HUES48 (cell line): ENCODE results near the gene DKK3.

Source experiments
- H3K27ac ChIP-seq: one replicate; pipeline ENCODE4 v1.7.0; 2013; ENCODE audit warnings: low read depth, low read length, inconsistent platforms
- H3K27me3 ChIP-seq: 2 replicates; pipeline ENCODE4 v1.6.1; 2013; ENCODE audit warnings: mild to moderate bottlenecking, low read length; ENCODE audit not compliant: control insufficient read depth, insufficient read depth
- H3K36me3 ChIP-seq: 2 replicates; pipeline ENCODE4 v1.6.1; 2013; ENCODE audit warnings: low read length; ENCODE audit not compliant: control insufficient read depth, insufficient read depth
- H3K4me1 ChIP-seq: 2 replicates; pipeline ENCODE4 v1.6.1; 2013; ENCODE audit warnings: mild to moderate bottlenecking, low read length; ENCODE audit not compliant: control insufficient read depth, insufficient read depth
- H3K4me3 ChIP-seq: 2 replicates; pipeline ENCODE4 v1.5.1; 2013; ENCODE audit warnings: mild to moderate bottlenecking, low read depth, low read length
- H3K9ac ChIP-seq: 2 replicates; pipeline ENCODE4 v1.6.1; 2013; ENCODE audit warnings: mild to moderate bottlenecking, low read depth, low read length, moderate library complexity
- H3K9me3 ChIP-seq: 2 replicates; pipeline ENCODE4 v1.6.1; 2013; ENCODE audit warnings: low read length; ENCODE audit not compliant: control insufficient read depth, insufficient read depth

Gene DKK3

DNA sequence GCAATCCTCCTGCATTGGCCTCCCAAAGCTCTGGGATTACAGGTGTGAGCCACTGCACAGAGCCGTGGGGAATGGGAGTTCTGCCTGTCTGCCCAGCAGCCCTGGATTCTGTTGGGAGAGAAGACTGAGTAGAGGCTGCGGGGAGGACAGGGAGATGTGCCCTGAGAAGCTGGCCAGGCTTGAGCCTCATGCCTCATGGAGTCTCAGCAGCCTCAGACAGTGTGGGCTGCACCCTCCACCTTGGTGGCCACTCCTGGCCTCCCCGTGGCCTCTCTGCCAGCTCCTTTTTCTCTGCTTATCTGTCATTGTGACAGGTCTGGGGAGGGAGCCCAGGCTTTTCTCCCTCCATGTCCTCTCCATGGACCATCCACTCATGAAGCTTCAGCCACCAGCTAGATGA lies 43.2 kb downstream of the DKK3 start:
- H3K9ac ChIP-seq = no peak overlapping the region
- H3K4me3 ChIP-seq = no peak overlapping the region
- peaks cover 5% of the 10 kb centered on the region; the same call in 1 of the 2 replicates for H3K4me1 ChIP-seq
- H3K27me3 ChIP-seq = no peaks in the 10 kb centered on the region
- no peak overlapping the region for H3K27ac ChIP-seq
- H3K9me3 ChIP-seq = no peaks in the 10 kb centered on the region
- peaks cover 6% of the 10 kb centered on the region; the same call in 1 of the 2 replicates for H3K36me3 ChIP-seq

DNA sequence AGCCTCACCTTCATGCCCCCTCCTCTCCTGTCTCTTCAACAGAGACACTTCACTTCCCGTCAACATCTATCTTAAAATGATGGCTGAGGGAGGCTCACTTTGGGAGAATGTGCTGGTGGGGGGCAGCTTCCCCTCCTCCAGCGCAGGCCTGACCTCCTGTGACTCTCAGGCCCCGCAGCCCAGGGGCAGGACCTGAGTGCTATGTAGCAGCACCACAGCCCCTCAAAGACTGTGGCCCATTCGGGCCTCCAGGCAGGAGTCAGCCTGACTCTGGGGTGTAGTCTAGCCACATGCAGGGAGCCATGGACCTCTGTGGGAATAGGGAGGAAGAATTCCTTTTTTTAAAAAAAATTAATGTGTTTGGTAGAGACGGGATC lies 43.7 kb downstream of the DKK3 start:
- H3K9me3 ChIP-seq = no peaks in the 10 kb centered on the region
- peaks cover 6% of the 10 kb centered on the region; the same call in 1 of the 2 replicates for H3K36me3 ChIP-seq
- H3K9ac ChIP-seq = no peak overlapping the region
- H3K4me1 ChIP-seq = peaks cover 5% of the 10 kb centered on the region; the same call in 1 of the 2 replicates
- no peak overlapping the region for H3K4me3 ChIP-seq
- no peaks in the 10 kb centered on the region for H3K27me3 ChIP-seq
- no peak overlapping the region for H3K27ac ChIP-seq

- no peaks in the 10 kb centered on the region for H3K9me3 ChIP-seq
- no peak overlapping the region for H3K9ac ChIP-seq
- no peak overlapping the region for H3K27ac ChIP-seq
- no peak overlapping the region for H3K4me3 ChIP-seq
- H3K4me1 ChIP-seq = peaks cover 5% of the 10 kb centered on the region; the same call in 1 of the 2 replicates
- peaks cover 6% of the 10 kb centered on the region; the same call in 1 of the 2 replicates for H3K36me3 ChIP-seq
- no peaks in the 10 kb centered on the region for H3K27me3 ChIP-seq
These were observed 44.3 kb downstream of the DKK3 start for GRCh38 chr11:11963842-11964773.

GRCh38 chr11:11963067-11963466 lies 45.4 kb downstream of the DKK3 start:
- no peaks in the 10 kb centered on the region for H3K9me3 ChIP-seq

DNA sequence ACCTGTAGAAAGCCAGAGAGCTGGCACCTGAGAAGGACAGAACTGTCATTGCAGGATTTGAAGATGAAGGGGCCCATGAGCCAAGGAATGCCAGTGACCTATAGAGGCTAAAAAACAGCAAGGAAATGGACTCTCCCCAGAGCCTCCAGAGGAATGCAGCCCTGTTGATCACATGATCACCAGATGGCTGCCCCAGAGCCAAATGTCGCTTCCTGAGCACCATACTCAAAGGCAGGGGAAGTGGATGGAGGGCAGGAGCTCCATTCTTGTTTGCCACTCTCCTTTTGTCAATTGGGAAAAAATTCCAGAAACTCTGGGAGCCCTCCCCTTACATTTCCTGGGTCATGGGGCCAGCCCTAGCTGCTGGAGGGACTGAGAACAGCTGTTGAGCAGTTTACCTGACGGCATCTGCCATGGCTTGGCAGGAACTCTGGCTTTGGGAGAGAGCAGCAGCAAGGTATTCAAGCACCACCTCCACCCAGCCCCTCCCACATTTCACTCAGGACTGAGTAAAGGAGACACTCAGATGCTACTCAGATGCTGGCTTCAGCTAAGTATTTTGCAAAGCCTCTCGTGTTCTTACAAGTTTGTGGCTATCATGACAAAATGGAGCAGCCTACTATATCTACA lies 46.9 kb downstream of the DKK3 start:
- Histone ChIP-seq H3K36me3 (peaks cover 15% of the 10 kb centered on the region), H3K4me1 (peaks cover 5% of the 10 kb centered on the region; the same call in 1 of the 2 replicates), H3K4me3 (no peak overlapping the region), H3K9ac (no peak overlapping the region), H3K27me3 (no peaks in the 10 kb centered on the region), H3K9me3 (no peaks in the 10 kb centered on the region), H3K27ac (no peak overlapping the region)

More at GRCh38 chr11:11963067-11963466, 45.4 kb downstream of the DKK3 start:
- no peak overlapping the region for H3K4me3 ChIP-seq
- H3K27me3 ChIP-seq = no peaks in the 10 kb centered on the region
- H3K27ac ChIP-seq = no peak overlapping the region
- peaks cover 5% of the 10 kb centered on the region; the same call in 1 of the 2 replicates for H3K4me1 ChIP-seq
- peaks cover 6% of the 10 kb centered on the region; the same call in 1 of the 2 replicates for H3K36me3 ChIP-seq
- no peak overlapping the region for H3K9ac ChIP-seq

DNA sequence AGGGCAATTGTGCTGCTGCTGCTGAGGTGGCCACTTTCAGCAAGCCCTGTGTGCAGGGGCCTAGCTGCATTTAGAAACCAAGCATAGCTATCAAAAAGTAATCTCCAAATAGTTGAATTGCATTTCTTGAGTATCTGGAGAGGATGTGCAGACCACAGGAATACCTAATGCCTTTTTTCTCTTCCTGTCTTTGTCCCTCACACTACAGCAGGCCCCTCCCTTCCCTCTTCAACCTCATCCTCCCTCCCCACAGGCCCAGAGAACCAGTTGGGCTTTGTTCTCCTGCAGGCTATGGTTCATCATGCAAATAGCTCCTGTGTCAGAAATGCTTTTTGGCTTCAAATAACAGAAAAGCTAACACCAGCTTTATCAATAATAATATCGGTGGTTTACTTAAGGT lies 47.7 kb downstream of the DKK3 start:
- no peaks in the 10 kb centered on the region for H3K9me3 ChIP-seq
- H3K4me3 ChIP-seq = no peak overlapping the region
- no peak overlapping the region for H3K27ac ChIP-seq
- H3K27me3 ChIP-seq = no peaks in the 10 kb centered on the region
- H3K36me3 ChIP-seq = peaks cover 23% of the 10 kb centered on the region
- peaks cover 5% of the 10 kb centered on the region; the same call in 1 of the 2 replicates for H3K4me1 ChIP-seq
- H3K9ac ChIP-seq = no peak overlapping the region

DNA sequence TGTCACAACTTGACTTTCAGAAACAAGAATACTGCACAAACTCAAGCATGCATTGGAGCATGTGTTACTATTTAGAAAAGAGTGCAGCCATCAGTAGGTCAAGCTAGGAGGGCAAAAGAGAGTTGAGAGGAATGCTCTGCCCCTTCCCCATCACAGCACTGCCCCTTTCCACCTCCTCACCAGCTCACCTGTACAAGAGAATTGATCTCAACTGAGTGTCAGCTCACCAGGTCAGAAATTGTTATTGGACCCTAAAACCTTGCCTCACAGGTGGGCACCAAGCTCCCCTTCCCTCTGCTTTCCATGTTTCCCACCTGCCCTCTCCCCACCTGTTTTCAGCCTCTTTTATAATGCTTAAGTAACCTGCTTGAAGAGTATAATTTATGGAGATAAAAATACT lies 48.8 kb downstream of the DKK3 start:
- H3K36me3 ChIP-seq = peaks cover 34% of the 10 kb centered on the region

DNA sequence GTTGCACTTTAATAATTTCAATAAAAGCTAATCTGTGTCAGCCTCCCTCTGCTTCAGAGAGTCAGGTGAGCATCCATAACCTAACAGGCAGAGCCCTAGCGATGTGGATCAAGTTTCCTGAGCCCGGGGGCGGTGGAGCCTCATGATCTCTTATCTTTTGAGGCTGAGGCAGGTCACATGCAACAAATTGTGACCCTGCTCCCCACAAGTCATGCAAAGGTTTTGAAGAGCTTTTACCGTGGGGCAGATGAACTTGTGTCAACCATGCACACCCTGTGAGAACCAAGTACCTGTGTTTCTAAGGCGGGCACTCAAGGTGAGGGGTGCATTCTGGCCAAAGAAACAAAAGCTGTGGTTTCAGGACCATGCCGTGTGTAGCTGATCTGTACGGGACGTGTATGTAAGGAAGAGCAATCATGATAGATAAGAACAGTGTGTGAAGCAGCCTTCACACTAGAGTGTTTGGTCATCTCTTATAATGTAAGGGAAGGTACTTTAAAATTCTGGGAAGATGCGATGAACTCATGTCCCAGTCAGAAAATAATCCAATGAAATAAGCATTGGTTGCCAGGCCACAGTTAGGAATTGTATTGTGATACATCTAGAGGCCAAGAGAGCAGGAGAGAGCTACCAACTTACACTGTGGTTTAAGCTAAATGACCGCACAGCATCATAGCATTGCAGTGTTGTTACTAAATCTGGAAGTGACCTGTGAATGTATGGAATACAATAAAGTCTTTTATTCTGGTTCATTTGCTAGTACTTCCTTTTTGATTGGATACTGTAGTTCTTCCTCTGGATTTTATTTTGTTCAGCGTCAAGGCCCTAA lies 49.8 kb downstream of the DKK3 start:
- Histone ChIP-seq H3K4me1 (peaks cover 5% of the 10 kb centered on the region; the same call in 1 of the 2 replicates), H3K4me3 (no peak overlapping the region), H3K36me3 (peaks cover 36% of the 10 kb centered on the region), H3K27me3 (no peaks in the 10 kb centered on the region), H3K27ac (no peak overlapping the region), H3K9me3 (no peaks in the 10 kb centered on the region), H3K9ac (no peak overlapping the region)

More for the DNA sequence above, 48.8 kb downstream of the DKK3 start:
- Histone ChIP-seq H3K4me3 (no peak overlapping the region), H3K27ac (no peak overlapping the region), H3K9ac (no peak overlapping the region), H3K4me1 (peaks cover 5% of the 10 kb centered on the region; the same call in 1 of the 2 replicates), H3K27me3 (no peaks in the 10 kb centered on the region), H3K9me3 (no peaks in the 10 kb centered on the region)

DNA sequence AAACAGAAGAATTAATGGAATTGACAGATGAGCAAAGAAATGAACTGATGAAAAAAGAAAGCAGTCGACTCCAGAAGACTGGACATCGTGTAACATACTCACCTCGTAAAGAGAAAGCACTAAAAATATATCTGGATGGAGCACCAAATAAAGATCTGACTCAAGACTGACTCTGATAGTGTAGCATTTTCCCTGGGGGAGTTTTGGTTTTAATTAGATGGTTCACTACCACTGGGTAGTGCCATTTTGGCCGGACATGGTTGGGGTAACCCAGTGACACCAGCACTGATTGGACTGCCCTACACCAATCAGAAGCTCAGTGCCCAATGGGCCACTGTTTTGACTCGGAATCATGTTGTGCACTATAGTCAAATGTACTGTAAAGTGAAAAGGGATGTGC lies 52.4 kb downstream of the DKK3 start:
- Histone ChIP-seq H3K4me1 (peaks cover 5% of the 10 kb centered on the region; the same call in 1 of the 2 replicates), H3K9me3 (no peaks in the 10 kb centered on the region), H3K9ac (no peak overlapping the region), H3K36me3 (peaks cover 60% of the 10 kb centered on the region), H3K4me3 (no peak overlapping the region), H3K27ac (no peak overlapping the region), H3K27me3 (no peaks in the 10 kb centered on the region)

DNA sequence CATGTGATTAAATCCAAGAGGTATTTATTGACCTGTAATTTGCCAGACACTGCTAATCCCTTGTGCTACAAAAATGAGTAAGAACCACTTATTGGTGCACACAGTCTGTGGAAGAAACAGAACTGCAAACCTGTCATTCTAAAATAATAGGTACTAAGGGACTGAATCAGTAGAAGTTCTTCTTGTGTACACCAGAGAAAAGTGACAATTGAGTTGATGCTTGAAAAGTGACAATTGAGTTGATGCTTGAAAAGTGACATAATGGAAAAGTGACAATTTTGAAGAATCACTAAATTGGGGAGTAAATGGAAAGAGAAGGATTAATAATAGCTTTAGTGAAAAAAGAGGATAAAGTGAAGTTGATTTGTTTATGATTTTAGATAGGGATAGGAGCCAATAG lies 56.4 kb downstream of the DKK3 start:
- Histone ChIP-seq H3K4me3 (no peak overlapping the region), H3K9me3 (no peaks in the 10 kb centered on the region), H3K9ac (no peak overlapping the region), H3K27ac (no peak overlapping the region), H3K4me1 (no peaks in the 10 kb centered on the region), H3K27me3 (no peaks in the 10 kb centered on the region), H3K36me3 (peaks cover 70% of the 10 kb centered on the region)
